Skeletal muscle satellite cell (primary cell): Measurements from ENCODE around the gene INTS4. TPM values are rescaled to one million over a fixed set of nuclear protein-coding genes. Genes with fewer than 3 reads are reported as not detected.

Experiments
- small RNA-seq: library from RNA; depleted of rRNA; stranded (forward); fragments of <200 nt; gene quantifications from one replicate; pipeline ENCODE3, GENCODE V24; 2012

Gene INTS4

Small RNA genes lying within 50 kb of the gene (small RNA-seq; reads per million reads assigned to genes)
- not detected for gene AP002812.4
